GM19035 (cell line): ENCODE results near the gene TIMM44.
A peak's percentile ranks its signal among the peaks of the same experiment; 100 is the strongest.
"Not testable (repeated sequence)": the region's sequence is repeated elsewhere in the genome, so short reads cannot be mapped to it uniquely, and the experiment has no call there.

Experiments used
- ATAC-seq: cut with Tn5 transposase; IDR thresholded peaks from one replicate; pipeline ENCODE4 v1.9.1; 2021; ENCODE audit not compliant: unreplicated experiment

Gene TIMM44

DNA sequence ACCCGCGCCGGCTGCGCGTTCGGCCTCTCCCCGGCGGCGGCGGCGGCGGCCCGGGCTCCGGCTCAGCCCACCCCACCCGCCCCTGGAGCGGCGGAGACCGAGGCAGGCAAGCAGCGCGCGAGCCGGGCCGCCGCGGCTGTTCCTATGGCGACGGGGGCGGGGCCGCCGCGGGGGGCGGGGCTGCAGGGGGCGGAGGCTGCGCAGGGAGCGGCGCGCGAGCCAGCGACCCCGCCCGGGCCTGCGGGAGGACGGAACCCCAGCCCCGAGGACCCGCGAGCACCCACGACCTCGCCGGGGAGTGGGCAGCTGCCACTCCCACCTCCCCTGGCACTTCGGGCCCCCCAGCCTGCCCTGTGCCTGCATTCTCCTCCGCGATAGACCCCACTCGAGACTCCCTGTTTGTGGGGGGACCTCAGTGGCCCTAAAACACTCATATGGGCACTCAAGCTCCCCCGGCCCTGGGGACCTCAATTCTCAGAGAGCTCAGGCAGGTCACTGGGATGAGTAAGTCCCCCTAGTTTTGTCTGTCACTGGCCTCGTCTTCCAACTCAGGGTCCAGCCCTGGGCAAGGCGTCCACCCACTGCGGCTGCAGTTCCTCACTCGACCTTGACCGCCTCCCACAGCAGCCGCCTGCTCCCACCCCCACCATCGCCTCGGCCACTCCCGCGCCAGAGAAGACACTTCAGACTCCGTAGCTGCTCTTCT is 17.3 kb downstream of the TIMM44 start, which contains the start of gene CTXN1:
TSS of gene CTXN1 (minus strand) at position 115 of the 706 bp plus-strand sequence. CDS start 597 bp downstream, outside the sequence.
- ATAC-seq: no peak

DNA sequence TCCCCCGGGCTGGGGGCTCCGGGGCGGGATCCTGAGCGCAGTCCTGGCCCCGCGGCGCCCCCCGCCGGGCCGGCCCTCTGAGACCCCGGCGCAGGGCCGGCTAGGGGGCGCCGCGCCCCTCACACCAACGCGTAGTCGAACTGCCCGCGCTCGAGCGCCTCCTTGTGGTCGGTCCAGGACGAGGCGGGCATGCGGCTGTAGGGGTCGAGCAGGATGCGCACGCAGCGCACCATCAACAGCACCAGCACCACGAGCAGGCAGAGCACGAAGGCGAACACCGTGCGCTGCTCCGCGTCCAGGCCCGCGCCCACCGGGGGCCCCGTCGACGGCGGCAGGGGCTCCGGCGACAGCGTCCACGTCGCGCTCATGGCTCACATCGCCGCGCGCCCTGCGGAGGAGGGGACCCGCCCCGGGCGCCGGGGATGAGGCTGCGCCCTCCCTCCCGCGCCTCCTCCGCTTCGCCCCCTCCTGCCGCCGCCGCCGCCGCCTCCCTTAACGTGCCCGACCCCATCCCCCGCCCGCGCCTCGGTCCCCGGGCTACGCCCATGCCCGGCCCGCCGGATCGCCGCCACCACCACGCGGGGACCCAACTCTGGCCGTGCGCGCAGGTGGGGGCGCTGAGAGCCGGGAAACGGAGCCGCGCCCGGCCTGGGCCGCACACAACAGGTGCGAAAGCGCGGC is 18.2 kb downstream of the TIMM44 start:
- no peak for ATAC-seq

DNA sequence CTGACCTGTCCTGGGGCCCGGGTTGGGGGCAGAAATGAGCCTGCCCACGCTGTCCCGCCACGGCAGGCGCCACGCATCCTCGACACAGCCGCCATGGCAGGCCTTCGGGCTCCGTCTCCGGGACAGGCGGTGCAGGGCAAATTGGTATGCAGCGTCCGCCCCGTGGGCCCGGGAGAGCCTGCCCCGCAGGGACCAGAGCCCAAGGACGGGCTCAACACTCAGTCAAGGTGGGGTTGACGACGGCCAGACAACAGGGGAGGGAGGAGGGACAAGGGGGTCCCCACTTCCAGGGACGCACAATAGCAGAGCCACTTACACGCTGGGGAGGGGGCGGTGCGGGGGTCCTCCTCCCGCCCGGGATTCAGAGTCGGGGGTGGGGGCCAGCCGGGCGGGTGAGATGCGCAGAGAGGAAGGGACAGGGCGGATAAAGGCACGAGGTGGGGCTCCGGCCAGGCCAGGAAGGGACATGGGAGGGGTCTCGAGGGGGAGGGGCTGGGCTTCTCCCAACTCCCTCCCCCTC is 18.8 kb downstream of the TIMM44 start:
- ATAC-seq: no peak

DNA sequence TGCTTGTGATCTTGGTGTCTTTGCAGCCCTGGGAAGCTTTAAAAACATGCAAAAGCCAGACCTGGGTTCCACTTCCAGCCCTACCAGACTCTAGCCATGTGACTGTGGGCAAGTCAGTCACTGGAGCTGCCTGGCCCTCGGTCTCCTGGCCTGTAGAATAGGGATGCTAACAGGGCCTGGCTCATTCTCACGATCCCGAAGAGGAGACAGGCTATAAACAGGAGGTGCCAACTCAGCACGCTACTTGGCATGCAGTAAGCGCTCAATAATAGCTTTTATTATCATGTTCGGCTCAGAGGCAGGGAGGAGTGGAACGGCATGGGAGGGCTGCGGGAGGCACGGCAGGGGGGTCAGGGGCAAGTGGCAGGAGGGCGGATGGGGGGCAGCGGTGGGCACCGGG is 19.2 kb downstream of the TIMM44 start:
- ATAC-seq: no peak

DNA sequence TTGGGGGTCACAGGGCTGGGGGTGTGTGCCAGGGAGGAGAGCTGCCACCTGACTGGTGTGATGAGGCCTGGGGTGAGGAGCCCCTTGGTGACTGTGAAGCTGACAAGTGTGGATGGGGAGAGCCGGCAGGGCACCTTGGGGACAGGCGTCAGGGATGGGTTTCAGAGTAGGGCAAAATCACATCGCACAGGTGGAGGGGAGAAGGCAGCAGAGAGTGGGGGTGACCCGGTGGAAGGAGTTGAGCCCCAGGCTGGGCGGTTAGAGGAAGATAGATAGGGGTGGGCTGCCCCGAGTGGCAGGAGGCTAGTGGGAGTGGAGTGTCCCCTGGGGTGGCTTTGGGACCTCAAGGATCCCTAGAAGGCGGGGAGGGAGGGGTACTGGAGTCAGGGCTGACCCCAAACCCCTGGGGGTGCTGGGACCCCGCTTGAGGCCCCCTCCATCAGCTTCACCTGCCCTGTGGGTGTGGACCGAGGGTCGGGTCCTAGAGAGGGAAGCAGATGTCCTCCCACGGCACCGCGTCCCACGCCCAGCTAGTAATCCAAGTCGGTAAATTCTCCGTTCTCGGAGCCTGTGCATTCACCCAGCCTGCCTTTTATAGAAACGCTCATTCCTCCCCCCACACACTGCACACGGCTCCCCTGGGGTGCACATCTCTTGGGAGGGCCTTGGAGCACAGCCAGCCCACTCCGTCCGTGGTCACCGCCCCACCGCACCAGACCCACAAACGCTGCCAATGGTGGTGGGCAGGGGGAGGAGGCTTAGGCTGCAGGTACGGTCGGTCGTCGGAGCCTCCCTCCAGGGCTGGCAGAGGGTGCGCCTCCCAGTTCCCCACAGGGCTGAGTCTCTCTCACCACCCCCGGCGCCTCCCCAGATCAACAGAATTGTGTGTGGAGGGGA is 19.9 kb downstream of the TIMM44 start:
- ATAC-seq: no peak

DNA sequence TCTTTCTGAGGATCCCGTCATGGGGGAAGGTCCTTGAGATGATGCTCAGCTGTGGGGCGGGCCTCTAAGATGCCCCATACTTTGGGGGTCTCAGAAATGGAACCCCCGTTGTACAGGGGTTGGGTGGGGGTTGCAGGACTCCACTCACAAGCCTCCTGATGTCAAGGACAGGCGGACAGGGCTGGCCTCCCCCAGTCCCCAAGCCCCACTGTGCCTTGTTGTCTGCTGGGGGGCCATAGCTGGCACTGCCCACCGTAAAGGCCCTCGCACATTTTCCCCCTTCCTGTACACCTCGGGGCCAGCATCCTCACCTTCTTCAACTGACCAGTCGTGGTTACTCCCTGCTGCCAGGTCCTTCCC is 20.6 kb downstream of the TIMM44 start:
- ATAC-seq: no peak

DNA sequence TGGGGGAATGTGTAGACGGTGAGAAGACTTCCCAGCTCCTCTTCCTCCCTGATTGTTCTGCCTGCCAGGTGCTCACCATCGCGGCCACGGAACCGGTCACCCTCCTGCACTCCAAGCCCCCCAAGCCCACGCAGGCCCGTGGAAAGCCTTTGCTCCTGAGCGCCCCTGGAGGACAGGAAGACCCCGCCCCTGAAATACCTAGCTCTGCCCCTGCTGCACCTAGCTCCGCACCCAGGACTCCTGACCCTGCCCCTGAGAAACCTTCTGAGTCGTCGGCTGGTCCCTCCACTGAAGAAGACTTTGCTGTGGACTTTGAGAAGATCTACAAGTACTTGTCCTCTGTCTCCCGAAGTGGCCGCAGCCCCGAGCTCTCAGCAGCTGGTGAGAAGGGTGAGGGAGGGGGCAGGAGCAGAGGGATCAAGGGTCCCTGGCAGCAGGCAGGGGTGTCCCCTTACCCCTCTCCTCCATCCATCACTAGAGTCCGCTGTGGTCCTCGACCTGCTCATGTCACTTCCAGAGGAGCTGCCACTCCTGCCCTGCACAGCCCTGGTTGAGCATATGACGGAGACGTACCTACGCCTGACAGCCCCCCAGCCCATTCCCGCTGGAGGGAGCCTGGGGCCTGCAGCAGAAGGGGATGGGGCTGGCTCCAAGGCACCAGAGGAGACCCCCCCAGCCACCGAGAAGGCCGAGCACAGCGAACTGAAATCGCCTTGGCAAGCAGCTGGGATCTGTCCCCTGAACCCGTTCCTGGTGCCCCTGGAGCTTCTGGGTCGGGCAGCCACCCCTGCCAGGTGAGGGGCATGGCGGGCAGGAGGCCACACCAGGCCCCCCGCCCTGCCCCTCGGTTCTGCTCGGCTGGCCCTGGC is 21.3 kb downstream of the TIMM44 start:
- ATAC-seq: no peak

DNA sequence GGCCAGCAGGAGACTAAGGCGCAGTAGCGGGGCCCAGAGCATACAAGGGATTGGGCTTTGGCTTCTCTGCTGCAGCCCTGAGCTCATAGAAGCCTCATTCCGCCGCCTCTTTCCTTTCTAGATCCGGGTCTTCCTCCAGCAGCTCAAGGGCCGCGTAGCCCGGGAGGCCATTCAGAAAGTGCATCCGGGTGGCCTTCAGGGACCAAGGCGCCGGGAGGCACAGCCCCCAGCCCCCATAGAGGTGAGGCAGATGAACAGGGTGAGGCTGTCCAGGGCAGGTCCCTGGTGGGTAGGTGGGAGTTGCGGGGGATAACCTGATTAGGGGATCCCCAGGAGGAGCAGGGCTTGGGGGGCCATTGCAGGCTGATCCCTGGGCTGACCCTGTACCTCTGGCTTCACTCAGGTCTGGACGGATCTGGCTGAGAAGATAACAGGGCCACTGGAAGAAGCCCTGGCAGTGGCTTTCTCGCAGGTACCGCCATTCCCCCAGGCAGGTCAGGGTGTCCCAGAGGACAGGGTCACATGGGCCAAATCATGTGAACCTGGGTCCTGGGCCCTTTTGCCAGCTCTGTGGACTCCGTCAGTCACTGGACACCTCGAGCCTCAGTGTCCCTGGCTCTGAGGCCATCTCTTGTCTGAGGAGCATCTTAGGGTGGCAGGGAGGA is 22.0 kb downstream of the TIMM44 start:
- no peak for ATAC-seq

DNA sequence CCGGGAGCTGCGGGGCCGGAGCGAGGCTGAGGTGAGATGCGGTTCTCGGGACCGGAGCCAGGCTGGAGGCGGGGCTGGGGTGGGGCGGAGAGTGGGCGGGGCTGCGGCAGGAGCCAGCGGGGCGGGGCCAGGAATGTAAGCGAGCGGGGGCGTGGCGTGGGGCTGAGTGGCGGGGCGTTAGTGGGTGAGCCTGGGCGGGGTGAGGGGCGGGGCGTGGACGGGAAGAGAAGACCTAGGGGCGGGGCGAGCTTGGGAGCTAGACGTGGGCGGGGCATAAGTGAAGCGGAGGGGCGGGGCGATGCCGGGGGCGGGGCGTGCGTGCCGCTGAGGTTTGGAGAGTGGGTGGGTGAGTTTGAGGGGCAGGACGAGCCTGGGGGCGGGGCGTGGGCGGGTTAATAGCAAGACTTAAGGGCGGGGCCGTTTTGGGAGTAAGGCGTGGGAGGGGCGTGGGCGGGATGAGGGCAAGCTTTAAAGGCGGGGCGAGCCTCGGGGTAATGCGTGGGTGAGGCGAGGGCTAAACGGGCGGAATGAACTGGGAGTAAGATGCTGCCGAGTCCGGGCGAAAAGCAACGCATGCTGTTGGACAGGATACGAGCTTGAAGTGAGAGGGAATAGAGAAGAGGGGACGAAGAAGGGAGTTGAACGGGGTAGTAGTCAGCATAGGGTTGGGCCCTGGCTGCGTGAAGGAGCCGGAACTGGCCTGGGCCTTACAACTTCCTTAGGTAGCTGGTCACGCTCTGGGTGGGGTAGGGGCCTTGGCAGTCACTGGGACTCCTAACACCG is 22.8 kb downstream of the TIMM44 start:
- peak; percentile 40 for ATAC-seq

DNA sequence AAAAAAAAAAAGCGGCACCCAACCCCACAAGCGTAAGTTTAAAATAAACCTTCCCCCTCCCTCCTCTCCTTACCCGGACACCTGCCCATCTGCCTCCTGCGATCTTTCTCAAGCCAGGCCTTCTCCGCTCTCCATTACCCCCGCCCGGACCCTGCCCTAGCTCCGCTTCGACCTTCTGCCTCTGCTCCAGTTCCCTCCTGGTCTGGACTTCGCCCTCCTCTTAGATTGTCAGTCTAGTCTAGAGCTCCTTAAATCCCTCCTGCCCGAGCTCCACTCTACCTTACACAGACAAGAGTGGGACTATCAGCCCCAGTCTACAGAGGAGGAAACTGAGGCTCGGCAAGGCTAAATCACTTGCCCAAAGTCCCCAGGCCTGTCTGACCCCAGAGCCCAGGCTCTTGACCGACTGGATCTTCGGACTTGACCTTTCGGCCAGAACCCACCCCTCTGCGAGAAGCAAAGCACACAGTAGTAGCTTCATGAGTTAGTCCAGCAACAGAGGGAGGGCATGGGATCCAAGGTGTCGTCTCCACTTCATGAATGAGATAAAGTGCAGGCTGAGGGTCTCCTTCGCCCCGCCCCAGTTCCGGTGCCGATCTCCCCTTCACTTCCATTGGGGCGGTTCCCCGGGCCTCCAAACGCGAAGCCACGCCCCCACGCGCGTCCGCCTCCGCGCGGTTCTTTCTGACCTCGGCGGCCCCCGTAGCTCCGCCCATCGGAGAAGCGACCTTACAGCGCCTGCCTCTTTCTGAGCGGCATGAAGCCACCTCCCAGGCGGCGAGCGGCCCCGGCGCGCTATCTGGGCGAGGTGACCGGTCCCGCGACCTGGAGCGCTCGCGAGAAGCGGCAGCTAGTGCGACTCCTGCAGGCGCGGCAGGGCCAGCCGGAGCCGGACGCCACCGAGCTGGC is 23.6 kb downstream of the TIMM44 start, which contains the start of gene SNAPC2:
TSS of gene SNAPC2 (plus strand) at position 729 of the 909 bp plus-strand sequence. CDS start at position 758, 29 bp downstream.
- peak; percentile 63 for ATAC-seq

DNA sequence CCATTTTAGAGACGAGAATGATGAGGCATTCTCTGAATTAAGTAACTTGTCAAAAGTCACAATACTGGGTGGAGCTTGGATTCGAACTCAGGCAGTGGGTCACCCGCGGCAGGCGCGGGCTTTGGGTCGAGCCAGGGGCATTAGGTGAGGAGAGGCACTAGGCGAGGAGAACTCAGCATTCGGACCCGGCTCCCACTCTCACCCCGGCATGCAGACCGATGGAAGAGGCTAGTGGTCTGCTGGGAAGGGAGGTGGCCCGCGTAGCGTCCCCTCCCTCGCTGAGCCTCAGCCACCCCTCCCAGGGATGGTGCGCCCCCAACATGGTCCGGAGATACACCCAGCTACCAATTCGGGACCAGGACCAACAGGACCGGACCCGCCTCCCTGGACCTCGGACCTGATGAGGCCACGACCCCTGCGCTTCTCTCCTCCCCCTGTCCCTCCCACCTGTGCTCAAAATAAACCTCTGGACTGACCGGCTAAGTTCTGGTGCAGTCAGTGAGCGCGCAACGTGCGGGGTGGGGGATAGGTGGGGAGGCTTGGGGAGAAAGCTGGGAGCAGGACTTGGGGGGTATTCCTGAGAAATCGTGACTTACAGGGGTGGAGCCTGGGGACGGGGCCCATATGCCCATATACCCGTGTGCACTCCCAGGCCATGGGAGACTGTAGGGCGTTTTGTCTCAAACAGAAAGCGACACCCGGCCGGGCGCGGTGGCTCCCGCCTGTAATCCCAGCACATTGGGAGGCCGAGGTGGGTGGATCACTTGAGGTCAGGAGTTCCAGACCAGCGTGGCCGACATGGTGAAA is 24.6 kb downstream of the TIMM44 start:
- ATAC-seq: no peak

DNA sequence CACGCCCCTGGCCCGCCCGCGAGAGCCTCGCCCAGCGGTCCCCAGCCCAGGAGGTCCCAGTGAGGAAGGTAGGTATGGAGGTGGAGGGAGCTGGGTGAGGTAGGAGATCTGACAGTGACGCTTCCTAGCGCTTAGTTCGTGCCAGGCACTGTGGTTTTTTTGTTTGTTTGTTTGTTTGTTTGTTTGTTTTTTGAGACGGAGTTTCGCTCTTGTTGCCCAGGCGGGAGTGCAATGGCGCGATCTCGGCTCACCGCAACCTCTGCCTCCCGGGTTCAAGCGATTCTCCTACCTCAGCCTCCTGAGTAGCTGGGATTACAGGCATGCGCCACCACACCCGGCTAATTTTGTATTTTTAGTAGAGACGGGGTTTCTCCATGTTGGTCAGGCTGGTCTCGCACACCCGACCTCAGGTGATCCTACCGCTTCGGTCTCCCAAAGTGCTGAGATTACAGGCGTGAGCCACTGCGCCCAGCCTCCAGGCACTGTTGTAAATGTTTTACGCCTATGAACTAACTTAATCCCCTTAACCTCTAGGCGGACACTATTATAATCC is 25.3 kb downstream of the TIMM44 start:
- ATAC-seq: not testable (repeated sequence)

DNA sequence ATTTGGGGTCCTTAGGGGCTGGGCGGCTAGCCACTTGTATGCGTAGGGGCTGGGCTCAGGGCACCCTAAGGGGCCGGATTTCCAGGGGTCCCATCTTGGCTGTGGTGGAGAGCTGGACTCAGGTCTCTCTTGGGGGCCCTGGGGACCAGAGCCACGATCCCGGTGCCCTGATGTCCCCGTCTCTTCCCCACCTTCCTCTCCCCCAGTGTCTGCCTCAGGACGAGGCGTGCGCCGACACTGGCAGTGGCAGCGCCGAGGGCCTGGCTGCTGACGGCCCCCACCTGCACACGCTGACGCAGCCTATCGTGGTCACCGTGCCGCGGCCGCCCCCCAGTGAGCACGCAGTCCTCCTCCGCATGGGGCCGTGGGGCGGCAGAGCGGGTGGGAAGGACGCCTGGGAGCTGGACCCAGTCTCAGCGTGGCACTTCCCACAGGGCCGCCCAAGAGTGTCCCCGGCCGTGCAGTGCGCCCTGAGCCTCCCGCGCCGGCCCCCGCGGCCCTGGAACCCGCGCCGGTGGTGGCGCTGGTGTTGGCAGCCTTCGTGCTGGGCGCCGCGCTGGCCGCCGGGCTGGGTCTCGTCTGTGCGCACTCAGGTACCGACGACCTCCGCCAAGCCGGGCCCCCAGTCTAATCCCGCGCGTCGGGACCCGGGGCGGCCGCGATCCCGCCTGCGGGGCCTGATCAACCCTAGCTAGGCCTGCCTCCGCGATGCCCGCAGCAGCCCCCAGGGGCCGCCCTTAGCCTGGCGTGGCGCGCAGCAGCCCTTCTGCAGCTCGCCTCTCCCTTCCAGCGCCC is 26.0 kb downstream of the TIMM44 start:
- ATAC-seq: no peak

DNA sequence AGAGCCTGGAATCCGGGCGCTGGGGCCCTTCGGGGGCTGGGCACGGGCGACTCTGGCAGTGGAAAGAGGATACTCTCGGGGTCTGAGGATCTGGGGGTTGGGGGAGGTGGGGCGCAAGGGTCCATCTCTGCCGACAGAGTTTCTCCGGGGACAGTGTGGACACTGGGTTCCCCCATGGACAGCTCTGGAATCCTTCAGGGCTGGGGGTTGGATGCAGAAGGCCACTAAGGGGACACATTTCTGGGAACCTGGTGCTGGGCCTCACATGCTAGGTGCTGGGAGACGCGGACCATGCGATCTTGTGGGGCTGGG is 26.6 kb downstream of the TIMM44 start:
- no peak for ATAC-seq

DNA sequence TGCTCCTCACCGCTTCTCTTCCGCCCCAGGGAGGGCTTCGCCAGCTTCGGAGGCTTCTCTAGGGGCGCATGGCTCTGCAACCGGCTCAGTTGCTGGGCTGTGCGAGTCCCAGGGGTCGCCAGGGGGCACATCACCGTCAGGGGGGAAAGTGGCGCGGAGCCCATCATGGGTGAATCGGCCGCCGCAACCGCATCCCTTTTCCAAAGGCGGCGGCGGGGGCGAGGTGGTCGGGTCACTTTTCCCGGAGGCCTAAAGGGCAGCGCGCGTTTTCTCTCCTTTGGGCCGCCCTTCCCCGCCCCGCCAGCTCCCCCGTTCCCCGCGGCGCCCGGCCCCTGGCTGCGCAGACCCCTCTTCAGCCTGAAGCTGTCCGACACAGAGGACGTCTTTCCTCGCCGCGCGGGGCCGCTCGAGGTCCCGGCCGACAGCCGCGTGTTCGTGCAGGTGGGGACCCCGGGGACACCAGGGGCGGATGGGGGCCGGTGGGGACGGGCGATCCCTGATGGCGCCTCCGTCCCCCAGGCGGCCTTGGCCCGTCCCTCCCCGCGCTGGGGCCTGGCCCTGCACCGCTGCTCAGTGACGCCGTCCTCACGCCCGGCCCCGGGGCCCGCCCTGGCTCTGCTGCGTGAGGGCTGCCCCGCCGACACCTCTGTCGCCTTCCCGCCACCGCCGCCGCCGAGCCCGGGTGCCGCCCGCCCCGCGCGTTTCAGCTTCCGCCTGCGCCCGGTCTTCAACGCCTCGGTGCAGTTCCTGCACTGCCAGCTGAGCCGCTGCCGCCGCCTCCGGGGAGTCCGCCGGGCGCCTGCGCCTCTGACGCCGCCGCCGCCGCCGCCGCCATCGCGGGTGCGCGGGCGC is 27.1 kb downstream of the TIMM44 start:
- no peak for ATAC-seq
